ENCODE data around the gene PHRF1. TPM values are rescaled to one million over a fixed set of nuclear protein-coding genes. Genes with fewer than 3 reads are reported as not detected.

PHRF1 gene
- total RNA-seq, 1 experiment from 2014 or later = 55.2 TPM

- DNase-seq = no peak
- Histone ChIP-seq H3K36me3 (peaks cover 77% of the 10 kb centered on the region), H3K27me3 (no peaks in the 10 kb centered on the region), H3K4me3 (no peak overlapping the region), H3K9me3 (no peaks in the 10 kb centered on the region)
Measured at GRCh38 chr11:612961-613300, 36.7 kb downstream of the PHRF1 start.

- Histone ChIP-seq H3K27me3 (no peaks in the 10 kb centered on the region), H3K36me3 (peaks cover 76% of the 10 kb centered on the region), H3K4me3 (no peak overlapping the region), H3K9me3 (no peaks in the 10 kb centered on the region)
- peak; percentile 70 for DNase-seq
Measured at GRCh38 chr11:613369-613968, 37.2 kb downstream of the PHRF1 start.

GRCh38 chr11:614021-614622, 37.9 kb downstream of the PHRF1 start:
- Histone ChIP-seq H3K9me3 (no peaks in the 10 kb centered on the region), H3K27me3 (no peaks in the 10 kb centered on the region), H3K36me3 (peaks cover 70% of the 10 kb centered on the region), H3K4me3 (peak overlapping the region; percentile 74)
- no peak for DNase-seq

GRCh38 chr11:614623-615503, 38.6 kb downstream of the PHRF1 start:
- DNase-seq = peak; percentile 52
- Histone ChIP-seq H3K36me3 (peaks cover 65% of the 10 kb centered on the region), H3K4me3 (peak overlapping the region; percentile 74), H3K9me3 (no peaks in the 10 kb centered on the region), H3K27me3 (no peaks in the 10 kb centered on the region)

- Histone ChIP-seq H3K4me3 (peak within 1 kb of the TSS; percentile 74), H3K9me3 (no peaks in the 10 kb centered on the region), H3K27me3 (no peaks in the 10 kb centered on the region), H3K36me3 (peaks cover 57% of the 10 kb centered on the region)
- peak; percentile 85 for DNase-seq
Measured at GRCh38 chr11:615504-616319, 39.4 kb downstream of the PHRF1 start, which contains the start of gene IRF7. TSS of gene IRF7 (minus strand) at chr11:615950. CDS start at chr11:615364, 586 bp downstream.

- Histone ChIP-seq H3K4me3 (peak overlapping the region; percentile 74; the same call in 1 of the 2 replicates), H3K27me3 (no peaks in the 10 kb centered on the region), H3K36me3 (peaks cover 48% of the 10 kb centered on the region), H3K9me3 (no peaks in the 10 kb centered on the region)
- DNase-seq = no peak
Measured at GRCh38 chr11:616320-617198, 40.3 kb downstream of the PHRF1 start.

GRCh38 chr11:617199-617911, 41.1 kb downstream of the PHRF1 start:
- DNase-seq = no peak
- H3K36me3 ChIP-seq = peaks cover 40% of the 10 kb centered on the region

GRCh38 chr11:617912-618682, 41.8 kb downstream of the PHRF1 start:
- no peaks in the 10 kb centered on the region for H3K9me3 ChIP-seq
- peaks cover 40% of the 10 kb centered on the region for H3K36me3 ChIP-seq
- no peak overlapping the region for H3K4me3 ChIP-seq
- H3K27me3 ChIP-seq = no peaks in the 10 kb centered on the region
- no peak for DNase-seq

More at GRCh38 chr11:617199-617911, 41.1 kb downstream of the PHRF1 start:
- Histone ChIP-seq H3K4me3 (no peak overlapping the region), H3K9me3 (no peaks in the 10 kb centered on the region), H3K27me3 (no peaks in the 10 kb centered on the region)

- no peak for DNase-seq
- H3K36me3 ChIP-seq = peaks cover 35% of the 10 kb centered on the region
- H3K4me3 ChIP-seq = no peak overlapping the region
- H3K27me3 ChIP-seq = no peaks in the 10 kb centered on the region
- no peaks in the 10 kb centered on the region for H3K9me3 ChIP-seq
Measured at GRCh38 chr11:618856-619627, 42.8 kb downstream of the PHRF1 start.

GRCh38 chr11:619628-620050, 43.4 kb downstream of the PHRF1 start:
- Histone ChIP-seq H3K4me3 (no peak overlapping the region), H3K36me3 (peaks cover 29% of the 10 kb centered on the region), H3K9me3 (no peaks in the 10 kb centered on the region), H3K27me3 (no peaks in the 10 kb centered on the region)
- no peak for DNase-seq

- no peaks in the 10 kb centered on the region for H3K9me3 ChIP-seq
- no peak overlapping the region for H3K4me3 ChIP-seq
- no peak for DNase-seq
- no peaks in the 10 kb centered on the region for H3K27me3 ChIP-seq
- peaks cover 23% of the 10 kb centered on the region for H3K36me3 ChIP-seq
Measured at GRCh38 chr11:620201-620600, 43.9 kb downstream of the PHRF1 start.

- Histone ChIP-seq H3K9me3 (no peaks in the 10 kb centered on the region), H3K4me3 (no peak overlapping the region), H3K27me3 (no peaks in the 10 kb centered on the region), H3K36me3 (peaks cover 18% of the 10 kb centered on the region)
- no peak for DNase-seq
Measured at GRCh38 chr11:620935-621814, 44.9 kb downstream of the PHRF1 start.

GRCh38 chr11:621838-622237, 45.6 kb downstream of the PHRF1 start:
- Histone ChIP-seq H3K9me3 (no peaks in the 10 kb centered on the region), H3K36me3 (peaks cover 16% of the 10 kb centered on the region), H3K27me3 (no peaks in the 10 kb centered on the region)

More at GRCh38 chr11:621838-622237, 45.6 kb downstream of the PHRF1 start:
- DNase-seq = no peak
- H3K4me3 ChIP-seq = no peak overlapping the region
